Prostate gland (tissue), 2 donors: ENCODE data around the gene ACTL7B.

ENCODE experiments used
- POLR2A ChIP-seq: fragments of 450-650 bp; IDR thresholded peaks from one replicate; pipeline ENCODE4 v1.6.1; 2016; ENCODE audit warnings: antibody characterized with exemption, mild to moderate bottlenecking
- POLR2AphosphoS5 ChIP-seq: sonication (generic); formaldehyde crosslinking; IDR thresholded peaks from one replicate; pipeline ENCODE4 v1.6.1; 2017; ENCODE audit warnings: antibody characterized with exemption
- TF ChIP-seq, protein P1 (sequence below), 4 experiments: fragments of 200-600 bp in 2 of 4; fragments of 450-650 bp in 2 of 4; sonication (generic) in 2 of 4; IDR thresholded peaks; 1 replicate in 3 of 4; 2 replicates in 1 of 4; pipeline ENCODE4 v1.5.1; 2016 to 2019; ENCODE audit warnings: antibody characterized with exemption in 4 of 4, mild to moderate bottlenecking in 2 of 4, moderate library complexity in 2 of 4

DNA sequence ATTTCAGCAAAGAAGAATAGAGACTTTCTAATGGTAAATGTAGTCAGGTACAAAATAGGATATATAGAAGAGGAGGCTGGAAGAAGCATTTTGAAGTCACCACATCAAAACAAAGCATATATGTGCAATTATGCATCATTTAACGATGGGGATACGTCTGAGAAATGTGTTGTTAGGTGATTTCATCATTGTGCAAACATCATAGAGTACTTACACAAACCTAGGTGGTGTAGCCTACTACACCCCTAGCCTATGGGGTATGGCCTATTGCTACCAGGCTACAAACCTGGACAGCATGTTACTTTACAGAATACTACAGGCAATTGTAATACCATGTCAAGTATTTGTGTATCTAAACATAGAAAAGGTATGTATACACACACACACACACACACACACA lies 49.7 kb upstream of the ACTL7B start:
- TF ChIP-seq, protein P1, sequence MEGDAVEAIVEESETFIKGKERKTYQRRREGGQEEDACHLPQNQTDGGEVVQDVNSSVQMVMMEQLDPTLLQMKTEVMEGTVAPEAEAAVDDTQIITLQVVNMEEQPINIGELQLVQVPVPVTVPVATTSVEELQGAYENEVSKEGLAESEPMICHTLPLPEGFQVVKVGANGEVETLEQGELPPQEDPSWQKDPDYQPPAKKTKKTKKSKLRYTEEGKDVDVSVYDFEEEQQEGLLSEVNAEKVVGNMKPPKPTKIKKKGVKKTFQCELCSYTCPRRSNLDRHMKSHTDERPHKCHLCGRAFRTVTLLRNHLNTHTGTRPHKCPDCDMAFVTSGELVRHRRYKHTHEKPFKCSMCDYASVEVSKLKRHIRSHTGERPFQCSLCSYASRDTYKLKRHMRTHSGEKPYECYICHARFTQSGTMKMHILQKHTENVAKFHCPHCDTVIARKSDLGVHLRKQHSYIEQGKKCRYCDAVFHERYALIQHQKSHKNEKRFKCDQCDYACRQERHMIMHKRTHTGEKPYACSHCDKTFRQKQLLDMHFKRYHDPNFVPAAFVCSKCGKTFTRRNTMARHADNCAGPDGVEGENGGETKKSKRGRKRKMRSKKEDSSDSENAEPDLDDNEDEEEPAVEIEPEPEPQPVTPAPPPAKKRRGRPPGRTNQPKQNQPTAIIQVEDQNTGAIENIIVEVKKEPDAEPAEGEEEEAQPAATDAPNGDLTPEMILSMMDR (IDR thresholded peaks at IDR 0.05), result no peak
- TF ChIP-seq POLR2A, result no peak
- no peak for TF ChIP-seq POLR2AphosphoS5
